HG03196 (cell line): ENCODE results near the gene ABHD12.

ENCODE experiments used
- ATAC-seq: cut with Tn5 transposase; IDR thresholded peaks from one replicate; pipeline ENCODE4 v1.9.1; 2021; ENCODE audit not compliant: unreplicated experiment

Gene ABHD12

GRCh38 chr20:25309395-25310267 is 81.0 kb downstream of the ABHD12 start:
- peak; percentile 29 for ATAC-seq

- no peak for ATAC-seq
Observed at GRCh38 chr20:25308671-25309394, 81.8 kb downstream of the ABHD12 start.

GRCh38 chr20:25308083-25308491 is 82.5 kb downstream of the ABHD12 start:
- no peak for ATAC-seq

- no peak for ATAC-seq
Observed at GRCh38 chr20:25306991-25307903, 83.4 kb downstream of the ABHD12 start.

GRCh38 chr20:25304025-25304549 is 86.5 kb downstream of the ABHD12 start:
- ATAC-seq: no peak

- ATAC-seq: no peak
Observed at GRCh38 chr20:25303292-25304024, 87.2 kb downstream of the ABHD12 start.

GRCh38 chr20:25302596-25302995 is 88.0 kb downstream of the ABHD12 start:
- no peak for ATAC-seq

GRCh38 chr20:25301357-25301920 is 89.2 kb downstream of the ABHD12 start:
- ATAC-seq: no peak

- no peak for ATAC-seq
Observed at GRCh38 chr20:25300496-25301170, 90.0 kb downstream of the ABHD12 start.

GRCh38 chr20:25299806-25300205 is 90.8 kb downstream of the ABHD12 start:
- no peak for ATAC-seq

- peak; percentile 52 for ATAC-seq
Observed at GRCh38 chr20:25297141-25297905, 93.3 kb downstream of the ABHD12 start.

GRCh38 chr20:25296094-25297093 is 94.2 kb downstream of the ABHD12 start:
- ATAC-seq: no peak

GRCh38 chr20:25295386-25296093 is 95.1 kb downstream of the ABHD12 start:
- ATAC-seq: no peak

GRCh38 chr20:25294459-25295385 is 95.9 kb downstream of the ABHD12 start:
- ATAC-seq: no peak

- no peak for ATAC-seq
Observed at GRCh38 chr20:25293910-25294458, 96.7 kb downstream of the ABHD12 start.
